Stimulated activated effector memory CD8-positive, alpha-beta T cell treated with anti-CD3 and anti-CD28 coated beads, Interleukin-12 subunit alpha, Interleukin-12 subunit beta, amount 100 ng/mL, for 72 hours (primary cell): ENCODE measurements around the gene C14orf132.

Experiments
- ATAC-seq: fragments of 150-1000 bp; cut with Tn5 transposase; 2 replicates; pipeline ENCODE4 v1.10.0; 2021
- DNase-seq, 2 donors: peaks; one replicate each; pipeline ENCODE4 v3.0.0; 2021 to 2022; ENCODE audit warnings: low spot score in 2 of 2
- H3K27ac Mint-ChIP-seq: one replicate; pipeline ENCODE4 v1.8.0; 2022; ENCODE audit warnings: mild to moderate bottlenecking, mixed read lengths
- H3K36me3 Mint-ChIP-seq: one replicate; pipeline ENCODE4 v1.8.0; 2022; ENCODE audit warnings: mild to moderate bottlenecking, mixed read lengths
- H3K4me1 Mint-ChIP-seq: one replicate; pipeline ENCODE4 v1.8.0; 2022; ENCODE audit warnings: mixed read lengths
- H3K4me3 Mint-ChIP-seq: one replicate; pipeline ENCODE4 v1.8.0; 2022; ENCODE audit warnings: mild to moderate bottlenecking, mixed read lengths
- H3K9me3 Mint-ChIP-seq: one replicate; pipeline ENCODE4 v1.8.0; 2022; ENCODE audit warnings: mixed read lengths

Gene C14orf132

GRCh38 chr14:96104469-96105057 lies 65.4 kb downstream of the C14orf132 start:
- Mint-ChIP-seq H3K9me3 (no peaks in the 10 kb centered on the region), H3K4me1 (no peaks in the 10 kb centered on the region), H3K4me3 (no peak overlapping the region), H3K36me3 (no peaks in the 10 kb centered on the region), H3K27ac (no peak overlapping the region)
- DNase-seq (no peak), ATAC-seq (no peak)

GRCh38 chr14:96105089-96105925 lies 66.1 kb downstream of the C14orf132 start:
- ATAC-seq, result no peak
- H3K36me3 Mint-ChIP-seq, result no peaks in the 10 kb centered on the region
- H3K9me3 Mint-ChIP-seq, result no peaks in the 10 kb centered on the region
- H3K4me3 Mint-ChIP-seq, result no peak overlapping the region
- DNase-seq, result no peak
- H3K27ac Mint-ChIP-seq, result no peak overlapping the region
- H3K4me1 Mint-ChIP-seq, result no peaks in the 10 kb centered on the region

- no peak for ATAC-seq
These were observed 66.8 kb downstream of the C14orf132 start for GRCh38 chr14:96105926-96106441.

GRCh38 chr14:96106891-96107290 lies 67.7 kb downstream of the C14orf132 start:
- no peak overlapping the region for H3K27ac Mint-ChIP-seq
- no peak overlapping the region for H3K4me3 Mint-ChIP-seq
- H3K36me3 Mint-ChIP-seq, result no peaks in the 10 kb centered on the region
- H3K4me1 Mint-ChIP-seq, result no peaks in the 10 kb centered on the region
- H3K9me3 Mint-ChIP-seq, result no peaks in the 10 kb centered on the region
- DNase-seq (no peak), ATAC-seq (no peak)

More at GRCh38 chr14:96105926-96106441, 66.8 kb downstream of the C14orf132 start:
- H3K9me3 Mint-ChIP-seq, result no peaks in the 10 kb centered on the region
- H3K36me3 Mint-ChIP-seq, result no peaks in the 10 kb centered on the region
- no peak for DNase-seq
- H3K4me1 Mint-ChIP-seq, result no peaks in the 10 kb centered on the region
- H3K27ac Mint-ChIP-seq, result no peak overlapping the region
- no peak overlapping the region for H3K4me3 Mint-ChIP-seq

DNA sequence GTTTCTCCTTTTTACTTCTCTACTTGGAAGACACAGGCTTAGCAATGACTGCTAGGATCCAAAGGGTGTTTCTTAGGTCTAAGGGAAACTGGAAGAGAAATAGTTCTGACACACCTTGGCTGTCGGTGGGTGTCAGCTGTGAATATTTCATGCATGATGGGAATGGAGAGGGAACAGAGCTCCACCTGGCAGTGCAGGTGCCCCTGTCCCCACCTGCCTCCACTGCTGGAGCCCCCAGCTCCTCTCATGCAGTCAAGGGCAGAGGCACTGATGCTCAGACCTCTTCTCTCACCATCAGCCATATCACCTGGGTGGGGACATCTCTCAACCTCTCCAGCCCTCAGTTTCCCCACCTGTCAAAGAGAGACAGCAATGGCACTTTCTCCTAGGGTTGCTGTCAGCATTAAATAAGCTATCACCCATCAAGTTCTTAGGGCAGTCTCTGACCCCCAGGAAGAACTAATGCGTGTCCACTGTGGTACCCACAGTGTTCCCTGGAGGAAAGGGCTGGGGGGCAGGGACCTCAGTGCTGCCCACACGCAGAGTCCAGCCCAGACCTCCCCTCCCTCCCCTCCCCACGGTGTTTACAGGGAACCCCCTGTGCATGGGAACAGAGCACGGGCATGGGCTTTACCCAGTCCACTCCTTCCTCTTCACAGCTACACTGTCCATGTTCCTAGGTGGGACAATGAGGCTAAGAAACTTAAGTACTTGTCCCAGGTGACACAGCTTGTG lies 69.1 kb downstream of the C14orf132 start:
- H3K36me3 Mint-ChIP-seq, result no peaks in the 10 kb centered on the region
- no peak overlapping the region for H3K4me3 Mint-ChIP-seq
- no peaks in the 10 kb centered on the region for H3K9me3 Mint-ChIP-seq
- no peak overlapping the region for H3K27ac Mint-ChIP-seq
- ATAC-seq, result peak; percentile 14
- DNase-seq, result no peak
- no peaks in the 10 kb centered on the region for H3K4me1 Mint-ChIP-seq

GRCh38 chr14:96108911-96109310 lies 69.7 kb downstream of the C14orf132 start:
- Mint-ChIP-seq H3K4me1 (no peaks in the 10 kb centered on the region), H3K4me3 (no peak overlapping the region), H3K9me3 (no peaks in the 10 kb centered on the region), H3K27ac (no peak overlapping the region), H3K36me3 (no peaks in the 10 kb centered on the region)
- DNase-seq (no peak), ATAC-seq (no peak)

DNA sequence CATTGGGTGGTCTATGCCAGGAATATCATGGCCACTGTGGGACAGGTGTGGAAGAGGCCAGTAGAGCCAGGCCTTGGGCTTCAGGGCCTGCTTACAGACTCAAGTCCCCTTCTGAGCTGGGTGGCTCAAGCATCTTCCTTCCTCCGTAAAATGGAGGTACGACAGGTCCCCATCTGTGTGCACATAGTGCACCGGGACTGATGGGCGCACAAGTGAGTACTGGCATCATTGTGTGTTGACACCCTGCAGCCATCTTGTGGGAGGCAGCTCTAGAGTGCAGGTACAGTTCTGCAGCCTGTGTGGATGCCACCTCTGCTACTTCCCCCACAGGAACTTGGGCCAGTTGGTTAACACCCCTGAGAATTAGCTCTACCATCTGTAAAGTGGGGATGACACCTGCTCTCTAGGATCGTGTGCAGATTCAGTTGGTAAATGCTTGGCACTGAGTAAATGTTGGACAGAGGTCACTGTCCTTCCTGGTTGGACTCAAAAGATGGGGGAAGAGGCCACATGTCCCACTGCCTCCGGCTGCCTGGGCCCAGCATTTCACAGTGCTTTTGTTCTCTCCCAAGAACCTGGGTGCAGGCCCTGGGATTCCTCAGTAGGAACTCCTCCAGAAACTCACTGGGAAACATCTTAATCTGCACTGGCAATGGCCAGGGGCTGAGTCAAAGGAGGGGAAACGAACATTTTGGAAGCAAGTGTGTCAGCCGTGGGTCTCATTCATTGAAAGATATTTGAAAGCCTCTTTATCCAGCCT lies 70.6 kb downstream of the C14orf132 start:
- ATAC-seq (no peak), DNase-seq (no peak)
- Mint-ChIP-seq H3K36me3 (no peaks in the 10 kb centered on the region), H3K4me3 (no peak overlapping the region), H3K27ac (no peak overlapping the region), H3K4me1 (no peaks in the 10 kb centered on the region), H3K9me3 (no peaks in the 10 kb centered on the region)

DNA sequence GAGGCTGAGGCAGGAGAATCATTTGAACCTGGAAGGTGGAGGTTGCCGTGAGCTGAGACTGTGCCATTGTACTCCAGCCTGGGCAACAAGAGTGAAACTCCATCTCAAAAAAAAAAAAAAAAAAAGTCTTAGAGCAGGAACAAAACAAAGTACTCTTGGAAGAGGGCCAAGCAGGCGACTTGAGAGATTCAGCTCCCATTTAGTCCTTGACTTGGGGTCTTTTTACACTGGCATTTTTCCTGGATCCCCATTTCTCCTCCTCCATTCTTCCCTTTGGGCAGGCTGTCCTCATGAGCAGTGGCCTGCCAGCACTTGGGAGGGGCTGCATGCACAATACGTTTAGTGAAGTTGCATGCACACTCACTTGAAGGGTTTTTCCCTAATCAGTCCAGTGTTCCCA lies 72.9 kb downstream of the C14orf132 start:
- H3K27ac Mint-ChIP-seq, result no peak overlapping the region
- no peak overlapping the region for H3K4me3 Mint-ChIP-seq
- no peak for DNase-seq
- no peak for ATAC-seq
- no peaks in the 10 kb centered on the region for H3K4me1 Mint-ChIP-seq
- no peaks in the 10 kb centered on the region for H3K9me3 Mint-ChIP-seq
- H3K36me3 Mint-ChIP-seq, result no peaks in the 10 kb centered on the region

DNA sequence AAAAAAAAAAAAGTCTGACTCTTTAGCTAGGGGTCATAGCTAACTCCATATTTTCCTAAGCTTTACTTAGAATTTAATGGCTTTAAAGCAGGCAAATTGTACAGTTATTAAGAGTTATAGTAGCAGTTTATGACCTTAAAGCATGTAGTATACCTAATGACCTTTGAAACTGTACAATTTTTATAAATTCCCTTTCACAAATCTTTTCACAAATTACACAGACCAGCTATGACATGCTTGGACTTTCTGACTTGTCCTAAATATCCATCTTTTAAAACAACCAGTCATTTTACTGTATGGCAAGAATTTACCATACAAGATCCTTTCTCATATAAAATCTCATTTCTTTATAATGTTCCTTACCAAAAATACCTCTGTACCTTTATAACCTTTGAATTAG lies 74.8 kb downstream of the C14orf132 start:
- Mint-ChIP-seq H3K4me1 (no peaks in the 10 kb centered on the region), H3K9me3 (no peaks in the 10 kb centered on the region), H3K4me3 (no peak overlapping the region), H3K36me3 (no peaks in the 10 kb centered on the region), H3K27ac (no peak overlapping the region)
- ATAC-seq, result no peak
- DNase-seq, result no peak

DNA sequence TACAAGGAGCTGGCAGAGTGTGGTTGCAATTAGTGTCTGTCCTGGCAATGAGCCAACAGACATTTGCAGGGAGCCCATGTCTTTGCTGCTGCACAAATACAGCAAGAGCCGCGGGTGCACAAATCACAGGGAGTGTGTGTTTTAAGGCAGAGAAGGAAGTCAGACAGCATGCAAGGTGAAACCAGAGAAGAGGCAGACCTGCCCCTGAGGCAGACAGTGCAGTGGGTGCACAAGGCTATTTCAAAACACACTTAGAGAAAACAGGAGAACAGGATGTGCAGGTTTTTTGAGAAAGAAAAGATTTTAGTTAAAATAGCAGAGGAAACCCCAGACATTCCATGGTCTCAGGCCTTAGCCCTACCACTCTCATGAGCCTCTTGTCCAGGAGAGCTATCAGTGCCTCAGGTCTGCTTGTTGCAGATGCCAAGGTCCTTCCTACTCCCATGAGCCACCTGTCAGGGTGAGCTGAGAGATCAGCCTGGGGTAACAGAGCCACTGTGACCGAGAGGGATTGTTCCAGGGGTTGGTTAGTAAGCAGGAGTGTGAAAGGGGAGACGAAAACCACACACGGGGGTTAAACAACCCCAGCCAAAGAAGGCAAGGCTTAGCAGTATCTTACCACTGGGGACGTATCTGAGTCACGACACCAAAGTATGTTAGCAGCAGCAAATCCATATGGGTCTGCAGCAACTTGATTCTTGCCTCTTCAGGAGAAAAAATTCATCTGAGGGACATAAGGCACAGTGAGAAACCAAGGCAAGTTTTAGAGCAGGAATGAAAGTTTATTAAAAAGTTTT lies 78.1 kb downstream of the C14orf132 start:
- Mint-ChIP-seq H3K27ac (no peak overlapping the region), H3K9me3 (no peaks in the 10 kb centered on the region), H3K4me3 (no peak overlapping the region), H3K36me3 (no peaks in the 10 kb centered on the region), H3K4me1 (no peaks in the 10 kb centered on the region)
- ATAC-seq (peak; percentile 28), DNase-seq (no peak)

DNA sequence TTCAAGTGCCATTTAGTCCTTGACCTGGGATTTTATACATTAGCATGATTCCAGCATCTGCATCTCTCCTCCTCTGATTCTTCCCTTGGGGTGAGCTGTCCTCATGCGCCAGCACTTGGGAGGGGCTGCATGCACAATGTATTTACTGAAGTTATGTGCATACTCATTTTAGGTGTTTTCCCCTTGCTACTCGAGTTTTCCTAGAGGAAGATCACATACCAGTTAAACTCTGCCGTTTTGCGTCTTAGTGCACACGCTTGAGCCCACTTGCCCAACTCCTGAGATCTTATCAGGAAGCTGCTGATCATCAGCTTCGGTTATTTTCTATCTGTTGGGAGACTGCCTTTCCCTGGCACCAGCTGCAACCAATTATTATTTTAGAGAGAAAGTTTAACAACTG lies 78.8 kb downstream of the C14orf132 start:
- DNase-seq (no peak), ATAC-seq (no peak)
- Mint-ChIP-seq H3K36me3 (no peaks in the 10 kb centered on the region), H3K27ac (no peak overlapping the region), H3K4me3 (no peak overlapping the region), H3K9me3 (no peaks in the 10 kb centered on the region), H3K4me1 (no peaks in the 10 kb centered on the region)

DNA sequence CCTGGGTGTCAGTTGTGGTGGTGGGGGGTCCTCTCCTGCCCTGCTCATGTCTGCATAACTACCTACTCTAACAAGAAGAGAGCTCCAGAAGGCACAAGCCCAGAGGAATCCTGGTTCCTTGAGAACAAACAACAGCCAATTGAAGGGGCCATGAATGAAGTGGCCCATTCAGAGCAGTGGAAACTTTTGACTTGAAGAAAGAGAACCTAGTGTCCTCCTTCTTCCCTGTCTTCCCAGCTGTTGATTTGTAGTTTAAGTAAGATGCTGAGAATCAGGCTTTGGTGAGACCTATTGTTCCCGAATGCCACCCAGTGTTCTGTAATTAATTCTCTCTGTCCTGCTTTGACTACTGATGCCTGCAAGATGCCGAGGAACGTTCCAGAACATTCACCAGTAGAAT lies 79.2 kb downstream of the C14orf132 start:
- H3K4me1 Mint-ChIP-seq, result no peaks in the 10 kb centered on the region
- H3K9me3 Mint-ChIP-seq, result no peaks in the 10 kb centered on the region
- ATAC-seq (no peak), DNase-seq (no peak)
- no peak overlapping the region for H3K27ac Mint-ChIP-seq
- no peak overlapping the region for H3K4me3 Mint-ChIP-seq
- no peaks in the 10 kb centered on the region for H3K36me3 Mint-ChIP-seq

GRCh38 chr14:96119947-96120346 lies 80.8 kb downstream of the C14orf132 start:
- DNase-seq, result no peak
- Mint-ChIP-seq H3K9me3 (no peaks in the 10 kb centered on the region), H3K4me1 (no peaks in the 10 kb centered on the region), H3K4me3 (no peak overlapping the region), H3K27ac (no peak overlapping the region), H3K36me3 (no peaks in the 10 kb centered on the region)
- peak; percentile 61 for ATAC-seq

- no peak overlapping the region for H3K4me3 Mint-ChIP-seq
- no peaks in the 10 kb centered on the region for H3K36me3 Mint-ChIP-seq
- H3K4me1 Mint-ChIP-seq, result no peaks in the 10 kb centered on the region
- H3K27ac Mint-ChIP-seq, result no peak overlapping the region
- DNase-seq, result no peak
- H3K9me3 Mint-ChIP-seq, result no peaks in the 10 kb centered on the region
- no peak for ATAC-seq
These were observed 81.2 kb downstream of the C14orf132 start for GRCh38 chr14:96120392-96120791.
